IMR-90 (cell line): ENCODE measurements around the gene SUCLA2. TPM values are rescaled to one million over a fixed set of nuclear protein-coding genes. Genes with fewer than 3 reads are reported as not detected.

Experiments
- ATAC-seq: fragments of 200-7000 bp; cut with Tn5 transposase; 2 replicates; pipeline ENCODE4 v1.9.1; 2020; ENCODE audit warnings: low read depth, mild to moderate bottlenecking, moderate library complexity
- BruUV-seq: library from RNA; stranded (reverse); fragments of 400-500 nt; replicated peaks from 2 replicates; lab custom pipeline; 2021; lab: Mats Ljungman, UMichigan
- CTCF ChIA-PET: fragments of 300-600 bp; formaldehyde crosslinking; extraction: SDS; loops from one replicate; lab custom pipeline; 2021; ENCODE audit warnings: antibody characterized with exemption; lab: Yijun Ruan, JAX
- POLR2A ChIA-PET: fragments of 300-600 bp; sonication (Branson Sonifier 250); formaldehyde crosslinking; loops from one replicate; lab custom pipeline; 2022; ENCODE audit warnings: antibody characterized with exemption; ENCODE audit not compliant: unreplicated experiment; lab: Charles Lee
- DNase-seq: peaks from one replicate; pipeline ENCODE4 v3.0.0; 2013
- H2AFZ ChIP-seq: replicated peaks from 2 replicates; pipeline ENCODE3; 2013; ENCODE audit warnings: low read length, mild to moderate bottlenecking; ENCODE audit not compliant: poor library complexity
- H2AK5ac ChIP-seq: 2 replicates; pipeline ENCODE4 v1.6.1; 2013; ENCODE audit warnings: low read depth, low read length, inconsistent platforms
- H2AK9ac ChIP-seq: replicated peaks from 2 replicates; pipeline ENCODE3; 2013; ENCODE audit warnings: mild to moderate bottlenecking, low read depth, low read length, moderate library complexity; ENCODE audit not compliant: poor library complexity
- H2BK120ac ChIP-seq: 2 replicates; pipeline ENCODE4 v1.6.1; 2013; ENCODE audit warnings: low read depth, low read length, inconsistent platforms
- H2BK15ac ChIP-seq: 3 replicates; pipeline ENCODE4 v1.6.1; 2013; ENCODE audit warnings: low read depth, low read length, inconsistent platforms
- H2BK20ac ChIP-seq: 2 replicates; pipeline ENCODE4 v1.6.1; 2013; ENCODE audit warnings: low read depth, mild to moderate bottlenecking, inconsistent platforms, low read length, moderate library complexity
- H2BK5ac ChIP-seq: 2 replicates; pipeline ENCODE4 v1.6.1; 2013; ENCODE audit warnings: mild to moderate bottlenecking, low read depth, low read length, inconsistent platforms; ENCODE audit not compliant: poor library complexity, severe bottlenecking
- H3K14ac ChIP-seq: replicated peaks from 2 replicates; pipeline ENCODE4 v1.6.1; 2013; ENCODE audit warnings: low read depth, low read length, inconsistent platforms
- H3K18ac ChIP-seq: 2 replicates; pipeline ENCODE4 v1.6.1; 2013; ENCODE audit warnings: low read depth, low read length, control low read depth
- H3K23ac ChIP-seq: 2 replicates; pipeline ENCODE4 v1.6.1; 2013; ENCODE audit warnings: low read depth, low read length, inconsistent platforms
- H3K27ac ChIP-seq: 2 replicates; pipeline ENCODE4 v1.5.1; 2013; ENCODE audit warnings: mild to moderate bottlenecking, control low read depth, low read length; ENCODE audit not compliant: insufficient read depth
- H3K27me3 ChIP-seq: 2 replicates; pipeline ENCODE4 v1.6.1; 2013; ENCODE audit warnings: low read length; ENCODE audit not compliant: control insufficient read depth, insufficient read depth
- H3K36me3 ChIP-seq: 2 replicates; pipeline ENCODE4 v1.6.1; 2013; ENCODE audit warnings: low read length, mixed read lengths; ENCODE audit not compliant: control insufficient read depth, insufficient read depth
- H3K4ac ChIP-seq: 2 replicates; pipeline ENCODE4 v1.6.1; 2013; ENCODE audit warnings: low read depth, low read length, inconsistent platforms
- H3K4me1 ChIP-seq: 2 replicates; pipeline ENCODE4 v1.6.1; 2013; ENCODE audit warnings: low read length, mixed read lengths; ENCODE audit not compliant: control insufficient read depth, insufficient read depth
- H3K4me2 ChIP-seq: 2 replicates; pipeline ENCODE4 v1.6.1; 2013; ENCODE audit warnings: low read depth, mild to moderate bottlenecking, control low read depth, low read length, moderate library complexity
- H3K4me3 ChIP-seq: 2 replicates; pipeline ENCODE4 v1.5.1; 2013; ENCODE audit warnings: low read depth, mild to moderate bottlenecking, control low read depth, low read length, moderate library complexity; ENCODE audit not compliant: insufficient read depth
- H3K56ac ChIP-seq: 2 replicates; pipeline ENCODE4 v1.6.1; 2013; ENCODE audit warnings: low read length, inconsistent platforms; ENCODE audit not compliant: insufficient read depth; ENCODE audit errors: extremely low read depth
- H3K79me1 ChIP-seq, 2 experiments: 2 replicates each; pipeline ENCODE4 v1.6.1; 2013; ENCODE audit warnings: low read length in 2 of 2, inconsistent platforms in 1 of 2, low read depth in 1 of 2
- H3K9ac ChIP-seq: 2 replicates; pipeline ENCODE4 v1.6.1; 2013; ENCODE audit warnings: low read depth, low read length, control low read depth
- H3K9me1 ChIP-seq: 2 replicates; pipeline ENCODE4 v1.6.1; 2013; ENCODE audit warnings: low read length, inconsistent platforms; ENCODE audit not compliant: insufficient read depth
- H3K9me3 ChIP-seq: 2 replicates; pipeline ENCODE4 v1.6.1; 2013; ENCODE audit warnings: low read length; ENCODE audit not compliant: control insufficient read depth, insufficient read depth
- H4K20me1 ChIP-seq: 2 replicates; pipeline ENCODE4 v1.6.1; 2013; ENCODE audit warnings: low read length, inconsistent platforms; ENCODE audit not compliant: insufficient read depth
- H4K5ac ChIP-seq: 2 replicates; pipeline ENCODE4 v1.6.1; 2013; ENCODE audit warnings: mild to moderate bottlenecking, low read depth, low read length, control low read depth
- H4K8ac ChIP-seq, 2 experiments: 2 replicates each; pipeline ENCODE4 v1.6.1; 2013; ENCODE audit warnings: low read depth in 2 of 2, low read length in 2 of 2, control low read depth in 1 of 2, inconsistent platforms in 1 of 2
- H4K91ac ChIP-seq: 2 replicates; pipeline ENCODE4 v1.6.1; 2013; ENCODE audit warnings: low read depth, low read length, inconsistent platforms; ENCODE audit not compliant: insufficient read depth
- BHLHE40 ChIP-seq: fragments of 150-350 bp; IDR thresholded peaks from 2 replicates; pipeline ENCODE4 v1.6.1; 2016; ENCODE audit warnings: mild to moderate bottlenecking, low read depth, low read length
- CEBPB ChIP-seq: IDR thresholded peaks from 2 replicates; pipeline ENCODE4 v1.6.1; 2012; ENCODE audit warnings: low read depth, low read length, improper control_type of control experiment
- CHD1 ChIP-seq: IDR thresholded peaks from 2 replicates; pipeline ENCODE4 v1.6.1; 2012; ENCODE audit warnings: low read depth, low read length, improper control_type of control experiment
- CTCF ChIP-seq: conservative IDR thresholded peaks from 2 replicates; pipeline ENCODE4 v1.5.1; 2012; ENCODE audit warnings: mild to moderate bottlenecking, low read depth, low read length, improper control_type of control experiment
- ELK1 ChIP-seq: fragments of 150-350 bp; IDR thresholded peaks from 2 replicates; pipeline ENCODE4 v1.6.1; 2016; ENCODE audit warnings: low read depth, mild to moderate bottlenecking, low read length, moderate library complexity, borderline replicate concordance
- FOS ChIP-seq: fragments of 150-350 bp; IDR thresholded peaks from 2 replicates; pipeline ENCODE4 v1.6.1; 2016; ENCODE audit warnings: low read depth, low read length
- MAFK ChIP-seq: IDR thresholded peaks from 2 replicates; pipeline ENCODE4 v1.6.1; 2012; ENCODE audit warnings: low read depth, low read length, improper control_type of control experiment
- MAZ ChIP-seq: IDR thresholded peaks from 2 replicates; pipeline ENCODE4 v1.6.1; 2012; ENCODE audit warnings: low read depth, mild to moderate bottlenecking, low read length, improper control_type of control experiment, moderate library complexity, borderline replicate concordance
- MXI1 ChIP-seq: IDR thresholded peaks from 2 replicates; pipeline ENCODE4 v1.6.1; 2012; ENCODE audit warnings: low read depth, mild to moderate bottlenecking, low read length, moderate library complexity, borderline replicate concordance
- NFE2L2 ChIP-seq: fragments of 150-350 bp; IDR thresholded peaks from 2 replicates; pipeline ENCODE4 v1.6.1; 2016; ENCODE audit warnings: low read depth, mild to moderate bottlenecking, low read length
- POLR2A ChIP-seq: IDR thresholded peaks from 2 replicates; pipeline ENCODE4 v1.6.1; 2012; ENCODE audit warnings: mild to moderate bottlenecking, low read depth, low read length
- RAD21 ChIP-seq: IDR thresholded peaks from 2 replicates; pipeline ENCODE4 v1.6.1; 2012; ENCODE audit warnings: low read length, improper control_type of control experiment
- RCOR1 ChIP-seq: IDR thresholded peaks from 2 replicates; pipeline ENCODE4 v1.6.1; 2012; ENCODE audit warnings: mild to moderate bottlenecking, low read length, improper control_type of control experiment; ENCODE audit not compliant: insufficient replicate concordance
- RFX5 ChIP-seq: IDR thresholded peaks from 2 replicates; pipeline ENCODE4 v1.8.0; 2012; ENCODE audit warnings: low read depth, mild to moderate bottlenecking, low read length, moderate library complexity
- SMC3 ChIP-seq: fragments of 150-350 bp; IDR thresholded peaks from 2 replicates; pipeline ENCODE4 v1.6.1; 2016; ENCODE audit warnings: low read depth, mild to moderate bottlenecking, antibody characterized with exemption, low read length, moderate library complexity
- USF2 ChIP-seq: fragments of 150-350 bp; IDR thresholded peaks from 2 replicates; pipeline ENCODE4 v1.6.1; 2017; ENCODE audit warnings: mild to moderate bottlenecking, antibody characterized with exemption, low read length, low read depth
- WGBS, 2 experiments: methylation state at CpG; one replicate each; pipeline versions ENCODE4 v1.1.5 to v1.1.7; 2013; ENCODE audit warnings: missing lambda C conversion rate in 2 of 2; ENCODE audit not compliant: insufficient read length in 1 of 2; ENCODE audit errors: extremely low coverage in 2 of 2; 5-methylcytosine and 5-hydroxymethylcytosine counted together
- dilution Hi-C: fragments of 300-500 bp; cut with HindIII; formaldehyde crosslinking; loops from one replicate; pipeline ENCODE4 v1.14.3; 2018; ENCODE audit warnings: low sequenced_read_pairs; ENCODE audit not compliant: unreplicated experiment
- in situ Hi-C: fragments of 300-500 bp; cut with MboI; formaldehyde crosslinking; loops from 3 replicates; pipeline ENCODE4 v1.14.3; 2019; ENCODE audit warnings: low sequenced_read_pairs, inconsistent platforms, mixed read lengths
- intact Hi-C: fragments of 100-400 bp; cut with micrococcal nuclease; formaldehyde crosslinking; loops from 2 replicates; pipeline ENCODE4 v1.10.0; 2022
- polyA plus RNA-seq, 3 experiments: library from polyadenylated mRNA; depleted of rRNA; stranded (reverse); fragments of >200 nt; gene quantifications; 2 replicates each; pipeline ENCODE4 v1.2.3, GENCODE V29; 2012; ENCODE audit warnings: low replicate concordance in 1 of 3
- total RNA-seq: library from RNA; depleted of rRNA; stranded (reverse); fragments of >200 nt; gene quantifications from 2 replicates; pipeline ENCODE4 v1.2.3, GENCODE V29; 2012

The SUCLA2 gene
- total and polyA plus RNA-seq, 2 of the 4 experiments (the other 2 are of a cell fraction) = 31.5 to 36.1 TPM

- no CpG with 5 or more reads among the region's 3 CpGs for WGBS, 2 experiments
- Histone ChIP-seq H3K56ac (no peak overlapping the region), H3K27ac (no peak overlapping the region), H2BK20ac (no peak overlapping the region), H2BK15ac (no peak overlapping the region), H3K9me1 (no peaks in the 10 kb centered on the region), H2AK9ac (no peak overlapping the region), H3K27me3 (no peaks in the 10 kb centered on the region), H2AFZ (no peak overlapping the region), H3K79me1 (peaks cover 0 to 7% of the 10 kb centered on the region in 2 experiments; a peak in 2 of 4 replicates), H3K18ac (no peak overlapping the region), H4K20me1 (no peaks in the 10 kb centered on the region), H4K5ac (no peak overlapping the region), H3K14ac (no peak overlapping the region), H3K23ac (no peak overlapping the region), H3K36me3 (peaks cover 11% of the 10 kb centered on the region), H3K4me1 (no peaks in the 10 kb centered on the region), H3K9ac (no peak overlapping the region), H2BK120ac (no peak overlapping the region), H2BK5ac (no peak overlapping the region), H3K4me2 (no peak overlapping the region), H4K91ac (no peak overlapping the region), H3K4me3 (no peak overlapping the region), H2AK5ac (no peak overlapping the region), H3K4ac (no peak overlapping the region), H4K8ac (no peak overlapping the region), H3K9me3 (peaks cover 2% of the 10 kb centered on the region; the same call in 1 of the 2 replicates)
- BruUV-seq = no TSS peak
- in situ Hi-C loops (no loop called here), intact Hi-C loops (no loop called here), dilution Hi-C loops (no loop called here)
- ChIA-PET CTCF (no interaction called here), POLR2A (no interaction called here)
- ATAC-seq (no peak), DNase-seq (no peak)
- TF ChIP-seq RAD21 (no peak), RFX5 (no peak), MAZ (no peak), MXI1 (no peak), FOS (no peak), BHLHE40 (no peak), POLR2A (no peak), CTCF (no peak; the same call in 1 of the 2 replicates), SMC3 (no peak), MAFK (no peak), CHD1 (no peak), USF2 (no peak), ELK1 (no peak), CEBPB (no peak), NFE2L2 (no peak), RCOR1 (no peak)
These were observed 36.2 kb downstream of the SUCLA2 start for GRCh38 chr13:47964863-47965262.
